GM13977 (cell line): Measurements from ENCODE around the gene SIL1.
"Not testable (repeated sequence)": the region's sequence is repeated elsewhere in the genome, so short reads cannot be mapped to it uniquely, and the experiment has no call there.

ENCODE experiments used
- DNase-seq: peaks from one replicate; pipeline ENCODE4 v3.0.0; 2012; ENCODE audit warnings: low spot score
- CTCF ChIP-seq: IDR thresholded peaks from 2 replicates; pipeline ENCODE4 v1.5.1; 2012; ENCODE audit warnings: mild to moderate bottlenecking, control low read depth; ENCODE audit not compliant: insufficient read depth; ENCODE audit errors: extremely low read depth, missing control alignments
- in situ Hi-C: fragments of 300-500 bp; cut with MboI; formaldehyde crosslinking; loops from one replicate; pipeline ENCODE4 v1.12.0; 2022; ENCODE audit warnings: low sequenced_read_pairs, low pct_unique_long_range_greater_than_20kb, mixed read lengths, inconsistent platforms; ENCODE audit not compliant: unreplicated experiment

SIL1 gene

GRCh38 chr5:139064613-139065012 is 133.6 kb downstream of the SIL1 start:
- in situ Hi-C loops = no loop called here
- TF ChIP-seq CTCF = no peak
- DNase-seq = no peak

DNA sequence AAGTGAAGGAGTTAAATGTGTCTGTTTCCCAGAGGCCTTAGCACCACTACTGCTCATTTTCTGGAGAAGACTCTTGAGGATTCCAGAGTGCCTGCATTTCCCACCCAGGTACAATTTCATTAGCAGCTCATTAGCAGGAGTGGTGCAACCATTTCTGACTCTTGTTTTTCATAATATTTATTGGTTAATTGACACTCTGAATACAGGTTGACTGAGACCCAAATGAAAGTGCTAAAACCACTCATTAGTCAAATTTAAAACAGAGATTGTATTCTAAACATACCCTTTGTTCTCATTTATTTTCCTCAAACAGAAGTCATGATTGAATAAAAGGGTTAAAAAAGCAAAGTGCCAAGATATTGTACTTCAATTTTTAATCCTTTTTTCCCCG is 134.5 kb downstream of the SIL1 start:
- in situ Hi-C loops = no loop called here
- no peak for TF ChIP-seq CTCF
- DNase-seq = no peak

- in situ Hi-C loops = no loop called here
- DNase-seq = no peak
- TF ChIP-seq CTCF = no peak
Measured at GRCh38 chr5:139062910-139063663, 135.1 kb downstream of the SIL1 start.

DNA sequence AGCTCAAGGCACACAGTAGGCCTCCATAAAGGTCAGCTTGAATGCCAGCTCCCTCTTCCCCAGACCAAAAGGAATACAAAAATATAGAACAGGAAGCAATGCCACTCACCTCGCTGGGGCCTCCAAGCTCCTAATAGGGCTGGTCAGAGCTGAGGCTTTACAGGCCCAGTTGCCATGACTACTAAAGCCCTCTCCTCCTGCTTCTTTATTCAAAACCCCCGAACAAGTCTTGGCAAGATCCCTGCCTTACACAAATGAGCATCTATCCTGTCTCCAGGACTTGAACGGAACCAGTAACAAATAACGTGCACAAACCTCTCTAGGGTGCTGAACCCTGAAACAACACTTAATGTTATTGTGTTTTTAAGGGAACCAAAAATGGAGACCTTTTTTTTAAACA is 136.3 kb downstream of the SIL1 start:
- in situ Hi-C loops = no loop called here
- no peak for TF ChIP-seq CTCF
- no peak for DNase-seq

GRCh38 chr5:139061274-139061673 is 136.9 kb downstream of the SIL1 start:
- no peak for DNase-seq
- no peak for TF ChIP-seq CTCF
- in situ Hi-C loops = no loop called here

GRCh38 chr5:139058121-139058520 is 140.0 kb downstream of the SIL1 start:
- no peak for TF ChIP-seq CTCF
- in situ Hi-C loops = no loop called here
- DNase-seq = no peak

DNA sequence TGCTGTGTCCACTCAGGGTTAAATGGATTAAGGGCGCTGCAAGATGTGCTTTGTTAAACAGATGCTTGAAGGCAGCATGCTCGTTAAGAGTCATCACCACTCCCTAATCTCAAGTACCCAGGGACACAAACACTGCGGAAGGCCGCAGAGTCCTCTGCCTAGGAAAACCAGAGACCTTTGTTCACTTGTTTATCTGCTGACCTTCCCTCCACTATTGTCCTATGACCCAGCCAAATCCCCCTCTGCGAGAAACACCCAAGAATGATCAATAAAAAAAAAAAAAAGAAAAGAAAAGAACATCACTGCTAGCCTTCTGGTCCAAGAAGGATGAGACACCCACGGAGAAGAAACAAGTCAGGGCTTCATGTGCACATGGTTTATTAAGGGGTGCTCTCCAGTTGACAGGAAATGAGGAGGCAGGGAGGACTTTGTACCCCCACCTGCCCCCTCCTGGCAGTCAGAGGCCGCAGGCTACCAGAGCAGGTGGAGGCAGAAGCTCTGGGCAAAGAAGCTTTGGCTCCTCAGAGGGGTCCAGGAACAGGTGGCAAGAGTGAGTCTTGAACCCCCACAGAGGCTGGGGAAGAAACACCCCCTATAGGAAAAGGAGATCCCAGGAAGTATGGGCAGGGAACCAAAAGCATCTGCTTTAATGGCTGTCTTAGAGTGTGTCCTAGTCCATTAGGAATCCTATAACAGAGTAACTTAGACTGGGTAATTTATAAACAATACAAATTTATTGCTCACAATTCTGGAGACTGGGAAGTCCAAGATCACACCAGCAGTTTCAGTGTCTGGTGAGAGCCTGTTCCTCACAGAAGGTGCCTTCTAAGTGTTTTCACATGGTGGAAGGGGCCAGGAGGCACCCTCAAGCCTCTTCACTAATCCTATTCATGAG is 140.9 kb downstream of the SIL1 start:
- in situ Hi-C loops, DNase-seq: not testable (repeated sequence)
